ENCODE measurements around the gene RBMS3.
"Not testable (repeated sequence)": the region's sequence is repeated elsewhere in the genome, so short reads cannot be mapped to it uniquely, and the experiment has no call there.

RBMS3 gene

DNA sequence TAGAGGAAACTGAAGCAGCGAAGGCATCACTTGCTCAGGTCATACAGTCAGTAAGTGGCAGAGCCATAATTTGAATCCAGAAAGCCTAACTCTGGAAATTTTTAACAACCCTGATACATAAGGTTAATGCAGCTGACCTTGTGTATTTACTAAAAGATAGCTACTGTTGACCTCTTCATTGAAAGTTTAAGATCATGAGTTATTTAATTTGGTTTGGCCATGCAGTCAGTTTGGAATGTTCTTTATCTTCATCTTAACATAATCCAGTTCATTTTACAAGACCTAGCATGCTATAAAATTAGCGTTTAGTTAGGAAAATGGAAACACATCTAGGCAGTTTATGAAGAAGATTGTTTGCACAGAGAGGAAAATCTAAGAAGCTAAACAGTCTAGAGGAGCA lies 240.9 kb downstream of the RBMS3 start:
- no peak for DNase-seq (ENCODE audit: extremely low read depth, low read depth)
- H3K4me3 ChIP-seq (replicated peaks; ENCODE audit: low read depth, low read length) = no peak overlapping the region
- TF ChIP-seq, protein P1, sequence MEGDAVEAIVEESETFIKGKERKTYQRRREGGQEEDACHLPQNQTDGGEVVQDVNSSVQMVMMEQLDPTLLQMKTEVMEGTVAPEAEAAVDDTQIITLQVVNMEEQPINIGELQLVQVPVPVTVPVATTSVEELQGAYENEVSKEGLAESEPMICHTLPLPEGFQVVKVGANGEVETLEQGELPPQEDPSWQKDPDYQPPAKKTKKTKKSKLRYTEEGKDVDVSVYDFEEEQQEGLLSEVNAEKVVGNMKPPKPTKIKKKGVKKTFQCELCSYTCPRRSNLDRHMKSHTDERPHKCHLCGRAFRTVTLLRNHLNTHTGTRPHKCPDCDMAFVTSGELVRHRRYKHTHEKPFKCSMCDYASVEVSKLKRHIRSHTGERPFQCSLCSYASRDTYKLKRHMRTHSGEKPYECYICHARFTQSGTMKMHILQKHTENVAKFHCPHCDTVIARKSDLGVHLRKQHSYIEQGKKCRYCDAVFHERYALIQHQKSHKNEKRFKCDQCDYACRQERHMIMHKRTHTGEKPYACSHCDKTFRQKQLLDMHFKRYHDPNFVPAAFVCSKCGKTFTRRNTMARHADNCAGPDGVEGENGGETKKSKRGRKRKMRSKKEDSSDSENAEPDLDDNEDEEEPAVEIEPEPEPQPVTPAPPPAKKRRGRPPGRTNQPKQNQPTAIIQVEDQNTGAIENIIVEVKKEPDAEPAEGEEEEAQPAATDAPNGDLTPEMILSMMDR (IDR thresholded peaks at IDR 0.05; ENCODE audit: low read depth, low read length, missing control alignments) = no peak

DNA sequence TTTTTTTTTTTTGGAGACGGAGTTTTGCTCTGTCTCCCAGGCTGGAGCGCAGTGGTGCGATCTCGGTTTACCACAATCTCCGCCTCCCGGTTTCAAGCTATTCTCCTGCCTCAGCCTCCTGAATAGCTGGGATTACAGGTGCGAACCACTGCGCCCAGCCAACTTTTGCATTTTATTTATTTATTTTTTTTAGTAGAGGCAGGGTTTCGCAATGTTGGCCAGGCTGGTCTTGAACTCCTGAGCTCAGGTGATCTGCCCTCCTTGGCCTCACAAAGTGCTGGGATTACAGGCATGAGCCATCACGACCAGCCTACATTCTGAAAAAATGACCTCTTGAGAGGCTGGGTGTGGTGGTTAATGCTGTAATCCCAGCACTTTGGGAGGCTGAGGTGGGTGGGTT lies 243.6 kb downstream of the RBMS3 start:
- not testable (repeated sequence) for H3K4me3 ChIP-seq (replicated peaks; ENCODE audit: low read depth, low read length); DNase-seq (ENCODE audit: extremely low read depth, low read depth)

DNA sequence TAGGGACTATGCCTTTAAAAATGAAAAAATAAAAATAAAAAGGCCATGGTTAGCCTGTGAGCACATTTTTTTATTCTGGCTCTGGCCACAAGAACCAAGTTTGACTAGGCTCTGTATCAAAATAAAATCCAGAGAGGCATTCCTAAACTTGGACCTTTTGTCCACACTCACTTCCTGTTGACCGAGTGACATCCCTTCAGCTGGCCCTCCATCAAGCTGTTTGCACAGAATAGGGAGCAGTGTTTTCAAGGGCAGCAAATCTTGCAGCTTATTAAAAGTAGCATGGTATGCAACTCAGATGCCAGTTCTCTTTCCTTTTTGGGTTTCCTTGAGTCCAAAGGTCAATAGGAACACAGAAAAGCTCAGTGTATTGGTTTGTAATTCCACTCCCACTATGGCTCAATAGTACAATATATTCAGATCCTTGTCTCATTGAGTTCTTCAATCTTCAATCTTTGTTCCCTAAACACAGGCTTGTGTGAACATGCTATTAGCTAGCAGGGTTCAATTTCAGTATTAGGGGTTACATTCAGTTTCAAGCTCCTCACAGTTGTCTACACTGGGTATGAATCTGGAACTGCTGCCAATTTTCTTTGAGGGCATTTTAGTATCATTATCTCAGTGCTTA lies 244.5 kb downstream of the RBMS3 start:
- peak; percentile 6 for DNase-seq (ENCODE audit: extremely low read depth, low read depth)
- TF ChIP-seq, protein P1 (IDR thresholded peaks at IDR 0.05; ENCODE audit: low read depth, low read length, missing control alignments) = no peak
- H3K4me3 ChIP-seq (replicated peaks; ENCODE audit: low read depth, low read length) = no peak overlapping the region

DNA sequence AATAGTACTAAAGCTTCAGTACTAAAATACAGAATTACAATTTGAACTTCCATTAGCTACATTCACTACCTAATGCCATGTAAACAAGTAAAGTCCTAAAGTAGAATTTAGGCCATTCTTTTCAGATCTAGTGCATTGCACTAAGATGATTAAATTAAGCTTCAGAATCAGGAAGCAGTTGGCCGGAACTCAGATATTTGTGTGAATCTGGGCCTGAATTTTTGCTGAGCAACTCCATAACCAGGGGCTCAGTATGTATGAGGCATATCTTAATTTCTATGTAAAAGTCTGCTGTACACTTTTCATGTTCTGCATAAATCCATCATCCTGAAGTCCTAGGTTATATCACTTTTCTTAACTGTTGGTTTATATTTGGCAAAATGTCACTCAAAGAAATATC lies 246.4 kb downstream of the RBMS3 start:
- TF ChIP-seq, protein P1 (IDR thresholded peaks at IDR 0.05; ENCODE audit: low read depth, low read length, missing control alignments) = no peak
- no peak overlapping the region for H3K4me3 ChIP-seq (replicated peaks; ENCODE audit: low read depth, low read length)
- DNase-seq (ENCODE audit: extremely low read depth, low read depth) = no peak

DNA sequence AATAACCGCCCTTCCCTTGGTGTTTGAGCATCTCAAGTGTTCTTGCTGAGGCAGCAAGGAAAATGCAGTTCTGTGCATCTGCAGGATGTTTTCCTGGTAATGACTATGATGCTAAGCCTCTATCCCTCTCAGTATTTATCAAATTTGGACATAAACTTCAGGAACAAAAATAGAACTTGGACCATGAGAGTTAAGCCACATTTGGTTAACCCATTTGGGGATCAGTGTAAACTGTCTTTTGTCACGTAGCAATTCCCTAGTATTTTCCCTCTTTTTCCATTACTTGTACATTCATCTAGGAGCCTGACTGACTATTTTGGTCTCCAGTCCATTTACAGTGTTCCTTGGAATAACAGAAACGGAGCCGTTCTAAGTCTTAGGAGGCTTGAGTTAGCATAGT lies 250.8 kb downstream of the RBMS3 start:
- TF ChIP-seq, protein P1 (IDR thresholded peaks at IDR 0.05; ENCODE audit: low read depth, low read length, missing control alignments) = no peak
- no peak overlapping the region for H3K4me3 ChIP-seq (replicated peaks; ENCODE audit: low read depth, low read length)

DNA sequence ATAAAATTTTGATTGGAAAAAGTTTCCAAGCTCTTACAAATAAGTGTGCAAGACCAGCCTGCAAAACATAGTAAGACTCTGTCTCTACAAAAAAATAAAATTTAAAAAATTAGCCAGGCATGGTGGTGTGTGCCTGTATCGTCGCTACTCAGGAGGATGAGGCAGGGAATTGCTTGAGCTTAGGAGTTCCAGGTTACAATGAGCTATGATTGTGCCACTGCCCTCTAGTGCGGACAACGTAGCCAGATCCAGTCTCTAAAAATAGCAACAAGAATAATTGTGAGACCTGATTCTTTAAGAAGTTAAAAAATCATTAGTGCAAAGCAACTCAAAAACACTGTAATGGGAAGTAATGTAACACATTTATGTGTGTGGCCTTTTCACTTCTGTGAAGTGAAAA lies 251.6 kb downstream of the RBMS3 start:
- TF ChIP-seq, protein P1 (IDR thresholded peaks at IDR 0.05; ENCODE audit: low read depth, low read length, missing control alignments) = no peak
- DNase-seq (ENCODE audit: extremely low read depth, low read depth) = no peak
- no peak overlapping the region for H3K4me3 ChIP-seq (replicated peaks; ENCODE audit: low read depth, low read length)

More for the DNA sequence above, 250.8 kb downstream of the RBMS3 start:
- DNase-seq (ENCODE audit: extremely low read depth, low read depth) = no peak

DNA sequence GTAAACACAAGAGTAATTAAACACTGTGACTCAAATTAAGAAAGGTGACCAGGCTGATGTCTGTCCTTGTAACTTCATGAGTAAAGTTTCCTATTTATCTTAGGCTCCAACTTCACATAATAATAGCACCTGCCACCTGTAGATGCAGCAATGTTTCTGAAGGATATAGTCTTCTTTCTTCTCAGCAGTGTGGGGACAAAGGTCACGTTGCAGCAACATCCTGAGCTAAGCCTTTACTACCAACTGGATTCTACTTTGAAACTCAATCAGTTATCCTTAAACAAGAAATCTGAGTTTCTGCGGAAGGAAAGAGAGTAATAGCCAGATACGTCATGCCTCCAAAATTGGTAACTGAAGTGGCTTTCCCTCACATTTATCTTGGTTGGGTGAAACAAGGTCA lies 253.1 kb downstream of the RBMS3 start:
- TF ChIP-seq, protein P1 (IDR thresholded peaks at IDR 0.05; ENCODE audit: low read depth, low read length, missing control alignments) = no peak
- no peak for DNase-seq (ENCODE audit: extremely low read depth, low read depth)
- no peak overlapping the region for H3K4me3 ChIP-seq (replicated peaks; ENCODE audit: low read depth, low read length)

Measured in HFF-Myc (cell line).